HG03097 (cell line): ENCODE data around the gene SNTN.
"Not testable (repeated sequence)": the region's sequence is repeated elsewhere in the genome, so short reads cannot be mapped to it uniquely, and the experiment has no call there.

Experiments used
- ATAC-seq: cut with Tn5 transposase; IDR thresholded peaks from one replicate; pipeline ENCODE4 v1.9.1; 2021; ENCODE audit not compliant: unreplicated experiment, low FRiP score

Gene SNTN

DNA sequence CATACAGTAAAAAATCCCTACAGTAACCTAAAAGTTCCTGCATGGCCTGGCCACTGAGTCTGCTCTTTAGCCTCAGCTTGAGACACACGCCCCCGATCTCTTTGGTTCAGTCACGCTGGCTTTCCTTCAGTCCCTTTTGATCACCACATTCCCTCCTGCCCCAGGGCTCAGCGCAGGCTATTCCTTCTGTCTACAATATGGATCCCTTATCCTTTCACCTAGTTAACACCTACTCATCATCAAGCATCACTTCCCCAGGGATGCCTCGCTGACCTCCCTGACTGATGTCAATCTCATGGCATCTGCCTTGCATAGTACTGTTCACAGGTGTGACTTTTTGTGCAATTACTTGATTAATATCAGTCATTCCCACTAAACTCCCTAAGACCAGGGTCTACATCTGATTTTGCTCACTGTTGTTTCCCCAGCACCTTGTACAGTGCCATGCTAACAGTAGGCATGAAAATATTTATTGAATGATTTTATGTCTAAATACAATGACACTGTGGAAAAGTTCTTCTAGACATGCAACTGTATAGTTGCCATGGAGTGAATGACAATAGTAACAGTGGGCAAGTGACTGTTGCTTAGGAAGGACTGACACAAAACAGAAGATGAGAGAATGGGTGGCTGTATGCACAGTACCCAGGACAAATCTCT, at the start of gene SNTN:
Gene SNTN (plus strand): TSS at position 610 of the 660 bp plus-strand sequence. CDS start 13 bp downstream, at position 623.
- no peak for ATAC-seq

DNA sequence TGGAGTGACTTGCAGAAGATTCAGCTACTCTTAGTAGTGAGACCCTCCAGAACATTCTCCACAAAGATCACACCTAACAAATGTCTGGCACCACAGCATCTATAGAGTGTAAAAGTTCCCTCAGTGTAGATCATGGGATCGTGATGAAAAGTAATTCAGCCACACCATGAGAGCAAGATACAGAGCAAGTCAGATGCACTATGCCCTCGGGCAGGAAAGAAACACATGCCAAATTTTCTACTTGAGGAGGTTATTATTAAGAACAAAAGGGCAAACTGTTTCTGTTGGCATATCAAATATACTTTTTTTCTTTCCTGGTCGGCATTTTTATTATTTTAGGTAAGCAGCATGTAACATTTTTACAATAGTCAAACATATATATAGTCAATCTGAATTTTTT, 44.8 kb upstream of the SNTN start:
- no peak for ATAC-seq

DNA sequence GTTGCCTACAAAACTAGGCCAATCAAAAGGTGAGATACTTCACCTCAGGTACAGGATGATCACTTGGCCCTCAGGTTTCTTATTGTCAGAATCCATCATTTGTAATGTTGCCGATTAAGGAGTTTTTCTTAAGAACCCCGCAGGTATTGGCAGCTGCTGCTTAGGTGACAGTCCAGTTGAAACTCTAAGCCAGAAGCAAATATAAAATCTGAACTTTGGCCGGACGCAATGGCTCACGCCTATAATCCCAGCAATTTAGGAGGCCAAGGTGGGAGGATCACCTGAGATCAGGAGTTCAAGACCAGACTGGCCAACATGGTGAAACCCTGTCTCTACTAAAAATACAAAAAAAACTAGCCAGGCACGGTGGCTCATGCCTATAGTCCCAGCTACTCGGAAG, 43.1 kb upstream of the SNTN start:
- ATAC-seq: no peak

DNA sequence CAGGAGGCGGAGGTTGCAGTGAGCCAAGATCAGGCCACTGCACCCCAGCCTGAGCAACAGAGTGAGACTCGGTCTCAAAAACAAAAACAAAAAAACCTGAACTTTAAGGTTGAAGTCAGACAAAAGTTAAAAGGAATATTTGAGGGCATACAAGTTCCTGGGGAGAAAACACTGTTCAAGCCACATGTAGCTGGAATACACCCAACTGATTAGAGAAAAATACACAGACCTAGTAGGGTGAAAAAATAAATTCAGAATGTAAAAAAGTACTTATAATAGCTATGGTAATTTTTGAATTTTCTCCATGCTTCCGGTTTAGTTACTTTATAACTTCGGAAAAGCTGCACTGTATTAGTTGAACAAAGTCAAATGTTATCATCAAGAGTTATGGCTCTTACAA, 42.6 kb upstream of the SNTN start:
- ATAC-seq: no peak

GRCh38 chr3:63611382-63611781, 41.1 kb upstream of the SNTN start:
- ATAC-seq: no peak

DNA sequence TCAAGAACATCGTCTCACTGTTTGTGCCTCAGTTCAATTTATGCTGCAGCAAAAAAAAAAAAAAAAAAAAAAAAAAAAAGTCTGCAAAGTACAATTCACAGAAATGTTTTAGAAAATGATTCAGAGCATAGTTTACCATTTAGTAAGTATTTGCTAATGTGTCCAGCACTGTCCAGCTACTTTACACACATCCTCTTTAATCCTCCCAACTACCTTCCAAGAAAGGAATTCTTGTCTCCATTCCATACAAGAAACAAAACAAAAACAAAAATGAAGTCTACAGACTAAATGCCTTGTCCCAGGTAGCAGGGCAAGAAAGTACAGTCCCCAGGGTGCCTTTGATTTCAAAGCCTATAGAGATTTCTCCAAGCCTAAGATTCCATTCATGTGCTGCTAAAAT, 38.9 kb upstream of the SNTN start:
- no peak for ATAC-seq

GRCh38 chr3:63617391-63617790, 35.1 kb upstream of the SNTN start:
- ATAC-seq: no peak

DNA sequence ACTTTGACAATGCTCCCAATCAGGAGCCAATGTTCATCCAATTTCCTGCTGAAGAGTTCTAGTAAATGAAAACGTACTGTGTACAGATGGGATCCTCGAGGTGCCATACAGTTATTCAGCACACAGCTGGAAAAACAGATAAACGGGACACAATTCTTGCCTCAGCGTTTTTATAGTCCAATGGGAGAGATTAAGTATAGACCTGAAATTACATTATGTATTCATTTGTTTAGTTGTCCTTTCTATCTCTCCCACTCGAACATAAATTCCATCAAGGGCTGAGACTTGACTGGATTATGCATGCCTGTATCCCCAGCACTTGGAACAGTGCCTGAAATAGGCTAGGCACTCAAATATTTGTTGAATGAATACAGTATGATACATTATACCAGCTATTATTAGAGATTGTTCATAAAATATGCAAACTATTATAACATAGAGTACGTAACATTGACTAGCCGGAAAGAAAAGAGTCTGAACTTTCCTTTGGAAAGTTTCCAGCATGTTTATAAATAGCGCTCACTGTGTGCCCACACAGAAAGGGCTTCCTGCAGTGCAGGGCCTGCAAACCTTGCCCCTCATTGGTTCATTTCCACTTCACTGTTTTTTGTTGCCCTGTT, 27.4 kb upstream of the SNTN start:
- no peak for ATAC-seq

- no peak for ATAC-seq
Observed at GRCh38 chr3:63631670-63632069, 20.8 kb upstream of the SNTN start.

- ATAC-seq: no peak
Observed at GRCh38 chr3:63635186-63635585, 17.3 kb upstream of the SNTN start.

- ATAC-seq: no peak
Observed at GRCh38 chr3:63639806-63640205, 12.7 kb upstream of the SNTN start.

DNA sequence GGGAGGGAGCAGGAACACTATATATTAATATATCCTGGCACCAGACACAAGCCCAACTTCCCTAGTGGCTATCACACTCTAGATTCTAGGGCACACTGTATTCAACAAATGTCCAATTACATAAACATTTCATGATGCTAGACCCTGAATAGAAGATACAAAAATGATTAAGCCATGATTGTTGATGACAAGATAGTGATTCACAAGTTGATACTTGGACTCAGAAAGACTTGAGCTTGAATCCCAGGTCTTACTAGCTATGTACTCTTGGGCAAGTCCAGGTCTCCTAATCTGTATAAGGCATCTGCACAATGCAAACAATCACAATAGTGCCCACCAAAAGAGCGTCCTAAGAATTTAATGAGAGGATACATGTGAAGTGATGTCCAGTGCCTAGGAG, 10.0 kb upstream of the SNTN start:
- ATAC-seq: no peak

GRCh38 chr3:63644212-63644797, 8.2 kb upstream of the SNTN start:
- ATAC-seq: no peak

DNA sequence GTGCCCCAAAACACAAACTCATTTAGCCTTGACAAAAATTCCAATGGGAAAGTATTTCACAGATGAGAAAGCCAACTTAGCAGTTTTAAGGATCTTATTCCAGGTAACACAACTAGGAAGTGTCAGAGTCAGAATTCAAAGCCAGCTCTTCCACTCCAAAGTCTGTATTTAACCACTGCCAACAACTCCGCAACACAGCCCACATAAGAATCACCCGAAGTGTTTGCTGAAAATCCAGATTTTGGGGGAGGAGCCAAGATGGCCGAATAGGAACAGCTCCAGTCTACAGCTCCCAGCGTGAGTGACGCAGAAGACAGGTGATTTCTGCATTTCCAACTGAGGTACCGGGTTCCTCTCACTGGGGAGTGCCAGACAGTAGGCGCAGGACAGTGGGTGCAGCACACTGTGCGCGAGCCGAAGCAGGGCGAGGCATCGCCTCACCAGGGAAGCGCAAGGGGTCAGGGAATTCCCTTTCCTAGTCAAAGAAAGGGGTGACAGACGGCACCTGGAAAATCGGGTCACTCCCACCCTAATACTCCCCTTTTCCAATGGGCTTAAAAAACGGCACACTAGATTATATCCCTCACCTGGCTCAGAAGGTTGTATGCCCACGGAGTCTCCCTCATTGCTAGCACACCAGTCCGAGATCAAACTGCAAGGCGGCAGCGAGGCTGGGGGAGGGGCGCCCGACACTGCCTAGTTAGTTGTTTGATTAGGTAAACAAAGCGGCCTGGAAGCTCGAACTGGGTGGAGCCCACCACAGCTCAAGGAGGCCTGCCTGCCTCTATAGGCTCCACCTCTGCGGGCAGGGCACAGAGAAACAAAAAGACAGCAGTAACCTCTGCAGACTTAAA, 7.3 kb upstream of the SNTN start:
- ATAC-seq: not testable (repeated sequence)

- no peak for ATAC-seq
Observed at GRCh38 chr3:63654211-63654610, 1.7 kb downstream of the SNTN start.

GRCh38 chr3:63654931-63655330, 2.5 kb downstream of the SNTN start:
- no peak for ATAC-seq

DNA sequence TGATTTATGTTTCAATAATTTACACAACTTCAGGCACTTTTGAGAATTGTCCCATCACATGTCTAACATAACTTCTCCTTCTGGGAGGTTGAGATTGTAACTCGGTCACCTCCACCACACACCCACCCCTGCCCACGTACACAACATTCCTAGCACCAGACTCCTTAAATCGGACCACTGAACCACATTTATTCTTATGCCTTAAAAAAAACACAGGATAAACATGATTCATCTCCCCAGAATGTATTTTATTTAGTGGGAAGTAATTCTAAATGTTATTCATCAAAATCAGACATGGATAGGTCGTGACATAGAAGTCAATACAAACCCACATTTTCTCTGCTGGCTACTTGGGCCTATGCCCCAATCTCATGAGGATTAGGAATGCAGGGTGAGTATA, 3.0 kb downstream of the SNTN start:
- ATAC-seq: no peak

- no peak for ATAC-seq
Observed at GRCh38 chr3:63656786-63657185, 4.3 kb downstream of the SNTN start.

- no peak for ATAC-seq
Observed at GRCh38 chr3:63661242-63661641, 8.8 kb downstream of the SNTN start.

GRCh38 chr3:63662011-63662410, 9.5 kb downstream of the SNTN start:
- no peak for ATAC-seq

DNA sequence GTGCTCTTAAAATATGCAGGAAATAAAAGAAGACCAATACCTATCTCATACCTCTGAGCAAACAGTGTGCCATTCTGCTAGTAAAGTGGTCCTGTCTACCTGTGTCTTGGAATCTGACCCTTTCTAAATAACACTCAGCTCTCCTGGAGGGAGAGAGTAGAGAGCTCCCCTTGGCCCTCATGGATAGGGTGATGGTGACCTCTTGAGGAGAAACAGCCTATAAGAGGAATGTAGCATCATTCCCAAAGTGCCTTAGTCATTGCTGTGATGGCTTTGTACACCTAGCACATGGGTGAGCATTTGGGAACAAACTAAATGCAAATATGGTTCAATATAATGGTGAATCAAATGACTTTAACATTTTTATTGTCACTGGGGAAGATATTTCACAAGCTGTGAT, 10.0 kb downstream of the SNTN start:
- no peak for ATAC-seq
